Stimulated activated memory B cell treated with anti-CD40 and anti-IgM and Interleukin-4, amounts not matched to agents 10 μg/mL and 1 μg/mL and 100 μg/mL, for 72 hours (primary cell): ENCODE data around the gene LAIR2.
"Not testable (repeated sequence)": the region's sequence is repeated elsewhere in the genome, so short reads cannot be mapped to it uniquely, and the experiment has no call there.

Experiments
- ATAC-seq: fragments of 150-1000 bp; cut with Tn5 transposase; 2 replicates; pipeline ENCODE4 v1.10.0; 2021
- H3K27ac Mint-ChIP-seq: one replicate; pipeline ENCODE4 v1.8.0; 2022; ENCODE audit warnings: mild to moderate bottlenecking, mixed read lengths
- H3K27me3 Mint-ChIP-seq: one replicate; pipeline ENCODE4 v1.8.0; 2022; ENCODE audit warnings: mixed read lengths
- H3K36me3 Mint-ChIP-seq: one replicate; pipeline ENCODE4 v1.8.0; 2022; ENCODE audit warnings: mixed read lengths
- H3K4me1 Mint-ChIP-seq: one replicate; pipeline ENCODE4 v1.8.0; 2022; ENCODE audit warnings: mixed read lengths
- H3K4me3 Mint-ChIP-seq: one replicate; pipeline ENCODE4 v1.8.0; 2022; ENCODE audit warnings: mild to moderate bottlenecking, moderate library complexity, mixed read lengths
- H3K9me3 Mint-ChIP-seq: one replicate; pipeline ENCODE4 v1.8.0; 2022; ENCODE audit warnings: mixed read lengths

LAIR2 gene

GRCh38 chr19:54505542-54505941 is 2.9 kb downstream of the LAIR2 start:
- not testable (repeated sequence) for H3K36me3 Mint-ChIP-seq, H3K9me3 Mint-ChIP-seq, H3K4me3 Mint-ChIP-seq, ATAC-seq, H3K27ac Mint-ChIP-seq
- Mint-ChIP-seq H3K27me3 (peaks cover 71% of the 10 kb centered on the region), H3K4me1 (peaks cover 27% of the 10 kb centered on the region)

- Mint-ChIP-seq H3K27ac (no peak overlapping the region), H3K27me3 (peaks cover 71% of the 10 kb centered on the region), H3K9me3 (peaks cover 2% of the 10 kb centered on the region), H3K4me1 (peaks cover 27% of the 10 kb centered on the region), H3K36me3 (peaks cover 5% of the 10 kb centered on the region), H3K4me3 (no peak overlapping the region)
- ATAC-seq: no peak
These were observed 3.4 kb downstream of the LAIR2 start for GRCh38 chr19:54506079-54506478.

DNA sequence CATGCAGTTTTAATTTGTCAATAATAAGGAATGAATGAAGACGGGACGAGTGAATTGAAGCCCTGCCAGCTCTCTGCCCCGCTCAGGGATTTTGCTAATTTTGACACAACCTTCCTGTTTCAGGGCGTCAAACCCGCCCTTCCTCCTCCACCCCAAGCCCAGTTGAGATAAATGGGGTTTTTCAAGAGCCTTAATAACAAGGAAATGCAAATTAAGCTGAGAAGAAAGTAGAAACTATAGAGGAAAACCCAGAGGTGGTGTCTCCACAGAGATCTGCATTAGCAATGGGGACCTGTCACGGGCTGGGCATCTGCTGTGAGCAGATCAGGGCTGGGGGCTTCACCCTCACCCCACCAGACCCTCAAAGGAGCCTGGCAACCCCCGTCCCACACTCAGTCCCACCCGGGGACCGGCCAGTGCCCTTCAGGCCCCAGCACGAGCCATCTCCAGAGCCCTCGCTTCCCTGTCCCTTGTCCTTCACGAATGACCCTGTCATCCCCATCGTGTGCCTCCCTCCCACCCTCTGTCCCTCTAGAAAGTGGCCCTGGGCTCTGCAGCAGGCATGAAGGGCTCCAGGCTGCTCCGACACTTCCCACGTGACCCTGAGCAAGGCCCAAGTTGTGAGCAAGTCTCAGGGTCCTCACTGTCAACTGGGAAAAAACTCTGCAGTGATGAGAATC is 4.5 kb downstream of the LAIR2 start:
- ATAC-seq: peak; percentile 54

GRCh38 chr19:54507824-54508223 is 5.2 kb downstream of the LAIR2 start:
- H3K9me3 Mint-ChIP-seq: peaks cover 6% of the 10 kb centered on the region
- H3K36me3 Mint-ChIP-seq: peaks cover 5% of the 10 kb centered on the region
- ATAC-seq: no peak
- peaks cover 72% of the 10 kb centered on the region for H3K27me3 Mint-ChIP-seq
- H3K27ac Mint-ChIP-seq: no peak overlapping the region
- no peak overlapping the region for H3K4me3 Mint-ChIP-seq
- peaks cover 27% of the 10 kb centered on the region for H3K4me1 Mint-ChIP-seq

More for the DNA sequence above, 4.5 kb downstream of the LAIR2 start:
- not testable (repeated sequence) for H3K36me3 Mint-ChIP-seq, H3K27ac Mint-ChIP-seq, H3K9me3 Mint-ChIP-seq, H3K4me3 Mint-ChIP-seq
- peaks cover 27% of the 10 kb centered on the region for H3K4me1 Mint-ChIP-seq
- peaks cover 72% of the 10 kb centered on the region for H3K27me3 Mint-ChIP-seq

DNA sequence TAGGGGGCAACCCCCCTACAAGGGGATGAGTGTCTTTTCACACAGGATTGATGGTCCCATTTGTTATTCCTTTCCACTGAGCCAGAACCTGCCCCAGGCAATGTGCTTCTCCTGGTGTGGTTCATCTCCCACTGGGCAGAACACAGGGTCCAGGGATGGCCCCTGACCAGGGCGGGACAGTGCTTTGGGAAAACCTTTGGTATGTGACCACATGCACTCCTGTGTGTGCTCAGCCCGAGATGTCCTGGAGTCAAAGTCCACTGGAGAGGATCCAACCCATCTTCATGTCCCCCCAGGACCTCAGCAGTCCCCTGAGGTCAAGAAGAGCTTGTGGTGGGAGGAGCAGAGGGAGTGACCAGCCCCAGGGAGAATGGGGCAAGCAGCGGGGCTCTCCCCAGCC is 5.9 kb downstream of the LAIR2 start:
- H3K27ac Mint-ChIP-seq, ATAC-seq, H3K4me3 Mint-ChIP-seq, H3K9me3 Mint-ChIP-seq, H3K36me3 Mint-ChIP-seq: not testable (repeated sequence)
- Mint-ChIP-seq H3K4me1 (peaks cover 27% of the 10 kb centered on the region), H3K27me3 (peaks cover 72% of the 10 kb centered on the region)

GRCh38 chr19:54509200-54509940 is 6.7 kb downstream of the LAIR2 start:
- H3K36me3 Mint-ChIP-seq, H3K4me3 Mint-ChIP-seq, H3K9me3 Mint-ChIP-seq, H3K27ac Mint-ChIP-seq: not testable (repeated sequence)
- Mint-ChIP-seq H3K27me3 (peaks cover 78% of the 10 kb centered on the region), H3K4me1 (peaks cover 27% of the 10 kb centered on the region)
- ATAC-seq: peak; percentile 67

DNA sequence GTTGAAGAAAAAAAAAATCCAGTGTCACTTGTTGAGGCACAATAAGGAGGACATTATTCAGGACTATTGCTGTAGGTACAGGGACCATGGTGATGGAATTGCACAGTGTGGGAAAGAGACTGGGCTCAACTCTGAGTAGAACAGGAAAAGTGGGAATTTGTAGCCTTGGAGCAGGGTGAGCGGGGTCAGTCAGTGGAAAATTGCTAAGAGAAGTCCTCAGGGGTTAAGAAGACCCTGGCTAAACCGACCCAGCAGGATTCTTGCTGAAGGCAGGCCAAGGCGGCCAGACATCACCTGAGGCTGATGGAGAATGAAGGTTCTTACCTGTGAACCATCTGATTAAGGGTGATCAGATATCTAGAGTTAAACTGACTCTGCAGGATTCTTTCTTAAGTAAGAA is 12.5 kb downstream of the LAIR2 start:
- H3K4me3 Mint-ChIP-seq: no peak overlapping the region
- peaks cover 3% of the 10 kb centered on the region for H3K9me3 Mint-ChIP-seq
- H3K27me3 Mint-ChIP-seq: peaks cover 62% of the 10 kb centered on the region
- ATAC-seq: no peak
- no peaks in the 10 kb centered on the region for H3K36me3 Mint-ChIP-seq
- no peak overlapping the region for H3K27ac Mint-ChIP-seq
- peaks cover 9% of the 10 kb centered on the region for H3K4me1 Mint-ChIP-seq

DNA sequence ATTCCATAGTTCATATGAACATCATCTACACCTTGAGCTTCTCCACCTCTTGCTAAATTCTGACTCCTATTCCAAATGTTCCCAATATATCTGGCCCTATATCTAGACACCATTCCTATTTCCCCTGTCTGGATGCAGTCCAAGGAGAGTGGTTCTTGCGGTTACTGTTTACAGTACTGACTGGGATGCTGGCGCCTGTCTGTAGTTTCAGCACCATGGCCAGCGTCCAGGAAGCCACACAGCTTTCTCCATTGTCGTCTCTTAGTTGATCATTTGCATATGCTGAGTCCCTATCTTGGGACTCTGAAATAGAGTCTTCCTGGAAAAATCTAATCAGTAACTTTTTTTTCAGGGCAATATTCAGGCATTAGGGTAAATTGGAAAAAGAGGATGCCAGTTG is 14.9 kb downstream of the LAIR2 start:
- Mint-ChIP-seq H3K4me1 (peaks cover 27% of the 10 kb centered on the region), H3K27ac (no peak overlapping the region), H3K27me3 (peaks cover 68% of the 10 kb centered on the region), H3K4me3 (no peak overlapping the region), H3K36me3 (no peaks in the 10 kb centered on the region), H3K9me3 (peaks cover under 1% of the 10 kb centered on the region)
- ATAC-seq: no peak

DNA sequence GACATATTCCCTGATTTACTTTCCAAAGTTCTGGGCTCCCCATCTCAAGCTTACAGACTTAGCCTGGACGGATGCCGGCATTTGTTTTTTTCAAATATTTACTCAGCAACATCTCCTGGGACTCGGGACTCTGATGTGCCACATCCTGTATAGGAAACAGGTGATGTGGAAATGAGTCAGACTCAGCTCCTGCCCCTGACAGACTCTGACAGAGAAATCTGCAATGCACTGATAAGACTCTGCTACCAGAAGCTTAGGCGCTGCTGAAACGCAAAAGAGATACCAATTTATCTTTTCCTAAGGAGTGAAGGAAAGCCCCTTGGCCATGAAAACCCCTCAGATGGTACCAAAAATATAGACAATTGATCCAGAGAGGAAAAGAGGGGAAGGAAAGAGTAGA is 16.2 kb downstream of the LAIR2 start:
- ATAC-seq: peak; percentile 79
- Mint-ChIP-seq H3K36me3 (no peaks in the 10 kb centered on the region), H3K27ac (no peak overlapping the region), H3K4me3 (no peak overlapping the region), H3K4me1 (peaks cover 35% of the 10 kb centered on the region), H3K27me3 (peaks cover 57% of the 10 kb centered on the region), H3K9me3 (no peaks in the 10 kb centered on the region)

GRCh38 chr19:54521022-54521859 is 18.6 kb downstream of the LAIR2 start:
- H3K4me3 Mint-ChIP-seq: peak overlapping the region; percentile 25
- no peaks in the 10 kb centered on the region for H3K36me3 Mint-ChIP-seq
- H3K27me3 Mint-ChIP-seq: peaks cover 48% of the 10 kb centered on the region
- H3K9me3 Mint-ChIP-seq: peaks cover 3% of the 10 kb centered on the region
- peaks cover 35% of the 10 kb centered on the region for H3K4me1 Mint-ChIP-seq
- H3K27ac Mint-ChIP-seq: no peak overlapping the region
- ATAC-seq: peak; percentile 48

DNA sequence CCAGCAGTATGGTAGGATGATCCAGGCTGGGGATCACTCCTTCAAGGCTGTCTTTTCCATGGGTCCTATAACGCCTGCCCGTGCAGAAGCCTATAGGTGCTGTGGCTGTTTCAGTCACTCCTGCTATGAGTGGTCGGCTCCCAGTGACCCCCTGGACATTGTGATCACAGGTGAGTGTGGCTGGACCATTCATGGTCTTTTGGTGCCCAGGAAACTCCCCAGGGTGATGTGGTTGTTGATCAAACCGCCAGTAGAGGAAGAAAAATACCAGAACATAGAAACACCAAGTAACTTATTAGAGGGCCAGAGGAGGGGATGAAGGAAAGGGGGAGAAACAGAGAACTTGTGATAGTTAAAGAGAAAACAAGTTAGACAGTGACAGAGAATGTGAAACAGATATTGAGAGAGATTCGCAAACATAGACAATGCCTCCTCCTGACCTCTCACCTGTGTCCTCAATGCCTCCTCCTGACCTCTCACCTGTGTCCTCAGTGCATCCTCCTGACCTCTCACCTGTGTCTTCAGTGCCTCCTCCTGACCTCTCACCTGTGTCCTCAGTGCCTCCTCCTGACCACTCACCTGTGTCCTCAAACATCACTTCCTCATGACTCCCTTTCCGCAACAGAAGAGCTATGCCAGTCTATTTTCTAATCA is 19.4 kb downstream of the LAIR2 start:
- H3K36me3 Mint-ChIP-seq: no peaks in the 10 kb centered on the region
- peaks cover 3% of the 10 kb centered on the region for H3K9me3 Mint-ChIP-seq
- peaks cover 35% of the 10 kb centered on the region for H3K4me1 Mint-ChIP-seq
- H3K27ac Mint-ChIP-seq: no peak overlapping the region
- H3K4me3 Mint-ChIP-seq: no peak overlapping the region
- ATAC-seq: no peak
- H3K27me3 Mint-ChIP-seq: peaks cover 52% of the 10 kb centered on the region

- no peak overlapping the region for H3K4me3 Mint-ChIP-seq
- peaks cover 35% of the 10 kb centered on the region for H3K4me1 Mint-ChIP-seq
- H3K36me3 Mint-ChIP-seq: no peaks in the 10 kb centered on the region
- peaks cover 3% of the 10 kb centered on the region for H3K9me3 Mint-ChIP-seq
- H3K27me3 Mint-ChIP-seq: peaks cover 66% of the 10 kb centered on the region
- no peak overlapping the region for H3K27ac Mint-ChIP-seq
- no peak for ATAC-seq
These were observed 20.8 kb downstream of the LAIR2 start for GRCh38 chr19:54523403-54523802.

- Mint-ChIP-seq H3K9me3 (peaks cover 3% of the 10 kb centered on the region), H3K27ac (no peak overlapping the region), H3K4me3 (no peak overlapping the region), H3K27me3 (peaks cover 58% of the 10 kb centered on the region), H3K4me1 (peaks cover 34% of the 10 kb centered on the region), H3K36me3 (no peaks in the 10 kb centered on the region)
- ATAC-seq: no peak
These were observed 23.0 kb downstream of the LAIR2 start for GRCh38 chr19:54525636-54526035.

GRCh38 chr19:54526972-54527371 is 24.3 kb downstream of the LAIR2 start:
- peaks cover 55% of the 10 kb centered on the region for H3K27me3 Mint-ChIP-seq
- H3K27ac Mint-ChIP-seq: no peak overlapping the region
- H3K4me3 Mint-ChIP-seq: no peak overlapping the region
- ATAC-seq: no peak
- peaks cover 3% of the 10 kb centered on the region for H3K9me3 Mint-ChIP-seq
- H3K4me1 Mint-ChIP-seq: peaks cover 27% of the 10 kb centered on the region
- no peaks in the 10 kb centered on the region for H3K36me3 Mint-ChIP-seq

- H3K27ac Mint-ChIP-seq: no peak overlapping the region
- peaks cover 29% of the 10 kb centered on the region for H3K4me1 Mint-ChIP-seq
- no peak overlapping the region for H3K4me3 Mint-ChIP-seq
- H3K9me3 Mint-ChIP-seq: no peaks in the 10 kb centered on the region
- no peak for ATAC-seq
- H3K36me3 Mint-ChIP-seq: no peaks in the 10 kb centered on the region
- H3K27me3 Mint-ChIP-seq: peaks cover 73% of the 10 kb centered on the region
These were observed 28.2 kb downstream of the LAIR2 start for GRCh38 chr19:54530866-54531265.
